Mesendoderm (in vitro differentiated cells): ENCODE data around the gene BOLA2B.
"Not testable (repeated sequence)": the region's sequence is repeated elsewhere in the genome, so short reads cannot be mapped to it uniquely, and the experiment has no call there.

ENCODE experiments used
- DNase-seq: peaks from one replicate; pipeline ENCODE4 v3.0.0; 2013
- H2AK5ac ChIP-seq: 2 replicates; pipeline ENCODE4 v1.6.1; 2013; ENCODE audit warnings: low read length, inconsistent platforms
- H2BK120ac ChIP-seq: 2 replicates; pipeline ENCODE4 v1.6.1; 2013; ENCODE audit warnings: low read depth, mild to moderate bottlenecking, low read length, moderate library complexity, mixed read lengths
- H2BK15ac ChIP-seq: replicated peaks from 2 replicates; pipeline ENCODE4 v1.6.1; 2013; ENCODE audit warnings: low read depth, mild to moderate bottlenecking, moderate library complexity
- H2BK5ac ChIP-seq: 2 replicates; pipeline ENCODE4 v1.6.1; 2013; ENCODE audit warnings: low read length, inconsistent platforms
- H3K18ac ChIP-seq: 2 replicates; pipeline ENCODE4 v1.6.1; 2013; ENCODE audit warnings: mild to moderate bottlenecking, low read length, mixed read lengths
- H3K23ac ChIP-seq: one replicate; pipeline ENCODE4 v1.6.1; 2013; ENCODE audit warnings: low read length
- H3K27ac ChIP-seq: 2 replicates; pipeline ENCODE4 v1.5.1; 2013; ENCODE audit warnings: low read depth, mild to moderate bottlenecking, inconsistent platforms, low read length, moderate library complexity
- H3K27me3 ChIP-seq: 2 replicates; pipeline ENCODE4 v1.6.1; 2013; ENCODE audit warnings: low read length, control low read depth, mild to moderate bottlenecking, inconsistent platforms; ENCODE audit not compliant: insufficient read depth, poor library complexity
- H3K36me3 ChIP-seq: 2 replicates; pipeline ENCODE4 v1.6.1; 2013; ENCODE audit warnings: low read length, inconsistent platforms; ENCODE audit not compliant: control insufficient read depth, insufficient read depth
- H3K4ac ChIP-seq: one replicate; pipeline ENCODE4 v1.6.1; 2013; ENCODE audit warnings: low read depth, mild to moderate bottlenecking, low read length, moderate library complexity
- H3K4me1 ChIP-seq: 2 replicates; pipeline ENCODE4 v1.6.1; 2013; ENCODE audit warnings: low read depth, low read length, inconsistent platforms; ENCODE audit not compliant: control insufficient read depth
- H3K4me2 ChIP-seq: 2 replicates; pipeline ENCODE4 v1.6.1; 2013; ENCODE audit warnings: low read length
- H3K4me3 ChIP-seq: 2 replicates; pipeline ENCODE4 v1.5.1; 2013; ENCODE audit warnings: mild to moderate bottlenecking, low read length
- H3K56ac ChIP-seq: one replicate; pipeline ENCODE4 v1.6.1; 2013; ENCODE audit warnings: low read length
- H3K79me1 ChIP-seq: 2 replicates; pipeline ENCODE4 v1.6.1; 2013; ENCODE audit warnings: low read length, inconsistent platforms
- H3K79me2 ChIP-seq: 2 replicates; pipeline ENCODE4 v1.6.1; 2013; ENCODE audit warnings: mild to moderate bottlenecking, low read length; ENCODE audit not compliant: control insufficient read depth, insufficient read depth
- H3K9ac ChIP-seq: 2 replicates; pipeline ENCODE4 v1.6.1; 2013; ENCODE audit warnings: low read length, inconsistent platforms
- H4K5ac ChIP-seq: one replicate; pipeline ENCODE4 v1.6.1; 2013; ENCODE audit warnings: low read length
- H4K8ac ChIP-seq: one replicate; pipeline ENCODE4 v1.6.1; 2013; ENCODE audit warnings: low read depth, mild to moderate bottlenecking, control low read depth, low read length, moderate library complexity
- WGBS: extraction: QIAGEN DNeasy Blood & Tissue Kit; methylation state at CpG from one replicate; pipeline ENCODE4 v1.1.7; 2013; ENCODE audit warnings: low lambda C conversion rate, missing lambda C conversion rate; ENCODE audit not compliant: insufficient coverage; ENCODE audit errors: extremely low coverage; 5-methylcytosine and 5-hydroxymethylcytosine counted together

Gene BOLA2B

DNA sequence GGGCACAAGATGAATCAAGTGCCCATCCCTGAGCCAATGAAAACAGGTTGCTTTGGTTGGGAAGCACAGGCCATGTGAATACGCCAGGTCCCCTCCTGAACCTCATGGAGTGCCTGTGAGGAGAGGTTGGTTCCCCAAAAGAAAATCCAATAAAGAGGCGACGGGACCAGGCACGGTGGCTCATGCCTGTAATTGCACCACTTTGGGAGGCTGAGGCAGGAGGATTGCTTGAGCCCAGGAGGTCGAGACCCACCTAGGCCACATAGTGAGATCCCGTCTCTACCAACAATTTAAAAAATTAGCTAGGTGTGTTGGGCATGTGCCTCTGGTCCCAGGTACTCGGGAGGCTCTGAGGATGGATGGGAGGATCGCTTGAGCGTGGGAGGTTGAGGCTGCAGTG, 13.5 kb downstream of the BOLA2B start:
- no peak overlapping the region for H3K27ac ChIP-seq
- no peaks in the 10 kb centered on the region for H3K27me3 ChIP-seq
- no peaks in the 10 kb centered on the region for H3K79me2 ChIP-seq
- no peak overlapping the region for H3K4me3 ChIP-seq
- no peak overlapping the region for H2AK5ac ChIP-seq
- H3K4ac ChIP-seq, result no peak overlapping the region
- no peak overlapping the region for H2BK5ac ChIP-seq
- no CpG with 5 or more reads among the region's 9 CpGs for WGBS
- H3K4me1 ChIP-seq, result no peaks in the 10 kb centered on the region
- no peak overlapping the region for H2BK120ac ChIP-seq
- H3K18ac ChIP-seq, result no peak overlapping the region
- no peak overlapping the region for H3K9ac ChIP-seq
- H2BK15ac ChIP-seq, result no peak overlapping the region
- H4K5ac ChIP-seq, result no peak overlapping the region
- no peak overlapping the region for H3K4me2 ChIP-seq
- H4K8ac ChIP-seq, result no peak overlapping the region
- H3K79me1 ChIP-seq, result no peaks in the 10 kb centered on the region
- no peak overlapping the region for H3K23ac ChIP-seq
- H3K56ac ChIP-seq, result no peak overlapping the region
- H3K36me3 ChIP-seq, result no peaks in the 10 kb centered on the region
- DNase-seq, result no peak

DNA sequence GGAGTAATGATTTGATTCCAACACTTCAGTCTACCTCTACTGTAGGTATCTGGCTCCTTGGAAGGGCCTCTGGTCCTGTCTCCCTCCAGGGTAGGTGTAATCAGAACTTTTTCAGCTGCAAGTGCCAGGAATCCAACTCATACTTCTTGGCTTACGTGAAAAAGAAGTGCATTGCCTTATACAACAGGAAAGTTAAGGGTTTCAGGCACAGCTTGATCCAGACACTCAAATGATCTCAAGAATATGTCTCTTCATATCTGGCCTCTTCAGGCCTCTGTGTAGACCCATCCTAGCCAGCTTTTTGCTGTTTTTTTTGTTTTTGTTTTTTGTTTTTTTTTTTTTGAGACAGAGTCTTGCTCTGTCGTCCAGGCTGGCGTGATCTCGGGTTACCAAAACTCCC, 14.3 kb downstream of the BOLA2B start:
- Histone ChIP-seq H3K27ac (no peak overlapping the region), H3K27me3 (no peaks in the 10 kb centered on the region), H2BK15ac (no peak overlapping the region), H3K4ac (no peak overlapping the region), H3K9ac (no peak overlapping the region), H3K23ac (no peak overlapping the region), H2AK5ac (no peak overlapping the region), H3K4me1 (no peaks in the 10 kb centered on the region), H3K4me2 (no peak overlapping the region), H2BK120ac (no peak overlapping the region), H3K18ac (no peak overlapping the region), H2BK5ac (no peak overlapping the region), H3K36me3 (no peaks in the 10 kb centered on the region), H4K5ac (no peak overlapping the region), H3K4me3 (no peak overlapping the region), H3K79me2 (no peaks in the 10 kb centered on the region), H3K56ac (no peak overlapping the region), H3K79me1 (no peaks in the 10 kb centered on the region), H4K8ac (no peak overlapping the region)
- no CpG with 5 or more reads among the region's 4 CpGs for WGBS
- no peak for DNase-seq

DNA sequence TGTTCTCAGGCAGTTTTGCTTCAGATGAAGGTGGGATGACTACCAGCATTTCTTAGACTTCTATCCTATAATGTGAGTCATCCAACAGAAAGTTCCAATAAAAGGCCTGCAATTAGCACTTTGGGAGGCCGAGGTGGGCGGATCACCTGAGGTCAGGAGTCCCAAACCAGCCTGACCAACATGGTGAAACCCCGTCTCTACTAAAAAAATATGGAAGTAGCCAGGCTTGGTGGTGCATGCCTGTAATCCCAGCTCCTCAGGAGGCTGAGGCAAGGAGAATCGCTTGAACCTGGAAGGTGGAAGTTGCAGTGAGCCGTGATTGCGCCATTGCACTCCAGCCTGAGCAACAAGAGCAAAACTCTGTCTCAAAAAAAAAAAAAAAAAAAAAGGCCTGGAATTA, 16.6 kb downstream of the BOLA2B start:
- H3K79me2 ChIP-seq, H2BK120ac ChIP-seq, H3K23ac ChIP-seq, DNase-seq, H3K18ac ChIP-seq, H3K4me2 ChIP-seq, H4K8ac ChIP-seq, H3K4me3 ChIP-seq, H4K5ac ChIP-seq, H3K36me3 ChIP-seq, H2BK5ac ChIP-seq, H3K56ac ChIP-seq, H3K79me1 ChIP-seq, H3K9ac ChIP-seq, H3K4ac ChIP-seq, H3K27me3 ChIP-seq, H3K27ac ChIP-seq, H2AK5ac ChIP-seq, H3K4me1 ChIP-seq, H2BK15ac ChIP-seq: not testable (repeated sequence)
- no CpG with 5 or more reads among the region's 6 CpGs for WGBS

DNA sequence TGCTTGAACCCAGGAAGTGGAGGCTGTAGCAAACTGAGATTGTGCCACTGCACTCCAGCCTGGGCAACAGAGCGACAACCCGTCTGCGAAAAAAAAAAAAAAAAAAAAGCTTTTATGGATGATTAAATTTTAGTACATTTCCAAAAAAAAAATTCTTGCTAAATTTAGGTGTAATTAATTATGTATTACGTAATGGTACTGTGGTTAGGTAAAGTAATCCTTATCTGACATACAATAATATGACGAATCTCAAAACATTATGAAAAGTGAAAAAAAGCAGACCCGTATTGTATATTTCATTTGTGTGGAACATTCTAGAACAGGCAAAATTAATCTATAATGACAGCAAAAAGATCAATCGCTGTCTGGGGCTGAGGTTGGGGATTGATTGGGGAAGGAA, 20.4 kb downstream of the BOLA2B start:
- Histone ChIP-seq H3K4ac (no peak overlapping the region), H3K79me1 (no peaks in the 10 kb centered on the region)
- WGBS, result 100% methylated on average over 1 of the region's 7 CpGs

DNA sequence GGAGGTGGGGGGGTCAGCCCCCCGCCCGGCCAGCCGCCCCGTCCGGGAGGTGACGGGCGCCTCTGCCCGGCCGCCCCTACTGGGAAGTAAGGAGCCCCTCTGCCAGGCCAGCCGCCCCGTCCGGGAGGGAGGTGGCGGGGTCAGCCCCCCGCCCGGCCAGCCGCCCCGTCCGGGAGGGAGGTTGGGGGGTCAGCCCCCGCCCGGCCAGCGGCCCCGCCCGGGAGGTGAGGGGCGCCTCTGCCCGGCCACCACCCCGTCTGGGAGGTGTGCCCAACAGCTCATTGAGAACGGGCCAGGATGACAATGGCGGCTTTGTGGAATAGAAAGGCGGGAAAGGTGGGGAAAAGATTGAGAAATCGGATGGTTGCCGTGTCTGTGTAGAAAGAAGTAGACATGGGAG, 23.3 kb downstream of the BOLA2B start:
- DNase-seq, H3K18ac ChIP-seq, H3K56ac ChIP-seq, H3K4me1 ChIP-seq, H2BK15ac ChIP-seq, H3K79me2 ChIP-seq, H3K23ac ChIP-seq, H3K4me3 ChIP-seq, H2BK120ac ChIP-seq, H3K36me3 ChIP-seq, H3K27ac ChIP-seq, H3K4ac ChIP-seq, H3K27me3 ChIP-seq, H4K8ac ChIP-seq, H3K9ac ChIP-seq, H4K5ac ChIP-seq, H2BK5ac ChIP-seq, H3K4me2 ChIP-seq, H2AK5ac ChIP-seq, H3K79me1 ChIP-seq: not testable (repeated sequence)
- no CpG with 5 or more reads among the region's 31 CpGs for WGBS

More for the DNA sequence above, 20.4 kb downstream of the BOLA2B start:
- H3K23ac ChIP-seq, result no peak overlapping the region
- DNase-seq, result no peak
- no peak overlapping the region for H2BK15ac ChIP-seq
- no peak overlapping the region for H3K4me3 ChIP-seq
- H3K56ac ChIP-seq, result no peak overlapping the region
- no peak overlapping the region for H4K5ac ChIP-seq
- H3K27ac ChIP-seq, result no peak overlapping the region
- no peaks in the 10 kb centered on the region for H3K79me2 ChIP-seq
- H2AK5ac ChIP-seq, result no peak overlapping the region
- no peaks in the 10 kb centered on the region for H3K4me1 ChIP-seq
- no peak overlapping the region for H4K8ac ChIP-seq
- H3K4me2 ChIP-seq, result no peak overlapping the region
- H2BK120ac ChIP-seq, result no peak overlapping the region
- no peaks in the 10 kb centered on the region for H3K27me3 ChIP-seq
- H3K18ac ChIP-seq, result no peak overlapping the region
- H2BK5ac ChIP-seq, result no peak overlapping the region
- no peak overlapping the region for H3K9ac ChIP-seq
- H3K36me3 ChIP-seq, result no peaks in the 10 kb centered on the region

DNA sequence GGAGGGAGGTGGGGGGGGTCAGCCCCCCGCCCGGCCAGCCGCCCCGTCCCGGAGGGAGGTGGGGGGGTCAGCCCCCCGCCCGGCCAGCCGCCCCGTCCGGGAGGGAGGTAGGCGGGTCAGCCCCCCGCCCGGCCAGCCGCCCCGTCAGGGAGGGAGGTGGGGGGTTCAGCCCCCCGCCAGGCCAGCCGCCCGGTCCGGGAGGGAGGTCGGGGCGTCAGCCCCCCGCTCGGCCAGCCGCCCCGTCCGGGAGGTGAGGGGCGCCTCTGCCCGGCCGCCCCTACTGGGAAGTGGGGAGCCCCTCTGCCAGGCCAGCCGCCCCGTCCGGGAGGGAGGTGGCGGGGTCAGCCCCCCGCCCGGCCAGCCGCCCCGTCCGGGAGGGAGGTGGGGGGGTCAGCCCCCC, 24.1 kb downstream of the BOLA2B start:
- H2BK120ac ChIP-seq, H2BK15ac ChIP-seq, H3K27me3 ChIP-seq, H3K4me2 ChIP-seq, H3K23ac ChIP-seq, H4K5ac ChIP-seq, H3K27ac ChIP-seq, H3K4me3 ChIP-seq, H3K9ac ChIP-seq, H3K18ac ChIP-seq, H3K79me2 ChIP-seq, H2BK5ac ChIP-seq, H4K8ac ChIP-seq, H3K56ac ChIP-seq, H3K4ac ChIP-seq, H3K4me1 ChIP-seq, DNase-seq, H3K36me3 ChIP-seq, H3K79me1 ChIP-seq, H2AK5ac ChIP-seq: not testable (repeated sequence)
- WGBS, result no CpG with 5 or more reads among the region's 38 CpGs
